IMR-90 (cell line): ENCODE data around the gene IGFBP7. TPM values are rescaled to one million over a fixed set of nuclear protein-coding genes. Genes with fewer than 3 reads are reported as not detected.
A peak's percentile ranks its signal among the peaks of the same experiment; 100 is the strongest.

Experiments
- ATAC-seq: fragments of 200-7000 bp; cut with Tn5 transposase; 2 replicates; pipeline ENCODE4 v1.9.1; 2020; ENCODE audit warnings: low read depth, mild to moderate bottlenecking, moderate library complexity
- BruUV-seq: library from RNA; stranded (reverse); fragments of 400-500 nt; replicated peaks from 2 replicates; lab custom pipeline; 2021; lab: Mats Ljungman, UMichigan
- CTCF ChIA-PET: fragments of 300-600 bp; formaldehyde crosslinking; extraction: SDS; loops from one replicate; lab custom pipeline; 2021; ENCODE audit warnings: antibody characterized with exemption; lab: Yijun Ruan, JAX
- POLR2A ChIA-PET: fragments of 300-600 bp; sonication (Branson Sonifier 250); formaldehyde crosslinking; loops from one replicate; lab custom pipeline; 2022; ENCODE audit warnings: antibody characterized with exemption; ENCODE audit not compliant: unreplicated experiment; lab: Charles Lee
- DNase-seq: peaks from one replicate; pipeline ENCODE4 v3.0.0; 2013
- H2AFZ ChIP-seq: replicated peaks from 2 replicates; pipeline ENCODE3; 2013; ENCODE audit warnings: low read length, mild to moderate bottlenecking; ENCODE audit not compliant: poor library complexity
- H2AK5ac ChIP-seq: 2 replicates; pipeline ENCODE4 v1.6.1; 2013; ENCODE audit warnings: low read depth, low read length, inconsistent platforms
- H2AK9ac ChIP-seq: replicated peaks from 2 replicates; pipeline ENCODE3; 2013; ENCODE audit warnings: mild to moderate bottlenecking, low read depth, low read length, moderate library complexity; ENCODE audit not compliant: poor library complexity
- H2BK120ac ChIP-seq: 2 replicates; pipeline ENCODE4 v1.6.1; 2013; ENCODE audit warnings: low read depth, low read length, inconsistent platforms
- H2BK15ac ChIP-seq: 3 replicates; pipeline ENCODE4 v1.6.1; 2013; ENCODE audit warnings: low read depth, low read length, inconsistent platforms
- H2BK20ac ChIP-seq: 2 replicates; pipeline ENCODE4 v1.6.1; 2013; ENCODE audit warnings: low read depth, mild to moderate bottlenecking, inconsistent platforms, low read length, moderate library complexity
- H2BK5ac ChIP-seq: 2 replicates; pipeline ENCODE4 v1.6.1; 2013; ENCODE audit warnings: mild to moderate bottlenecking, low read depth, low read length, inconsistent platforms; ENCODE audit not compliant: poor library complexity, severe bottlenecking
- H3K14ac ChIP-seq: replicated peaks from 2 replicates; pipeline ENCODE4 v1.6.1; 2013; ENCODE audit warnings: low read depth, low read length, inconsistent platforms
- H3K18ac ChIP-seq: 2 replicates; pipeline ENCODE4 v1.6.1; 2013; ENCODE audit warnings: low read depth, low read length, control low read depth
- H3K23ac ChIP-seq: 2 replicates; pipeline ENCODE4 v1.6.1; 2013; ENCODE audit warnings: low read depth, low read length, inconsistent platforms
- H3K27ac ChIP-seq: 2 replicates; pipeline ENCODE4 v1.5.1; 2013; ENCODE audit warnings: mild to moderate bottlenecking, control low read depth, low read length; ENCODE audit not compliant: insufficient read depth
- H3K27me3 ChIP-seq: 2 replicates; pipeline ENCODE4 v1.6.1; 2013; ENCODE audit warnings: low read length; ENCODE audit not compliant: control insufficient read depth, insufficient read depth
- H3K36me3 ChIP-seq: 2 replicates; pipeline ENCODE4 v1.6.1; 2013; ENCODE audit warnings: low read length, mixed read lengths; ENCODE audit not compliant: control insufficient read depth, insufficient read depth
- H3K4ac ChIP-seq: 2 replicates; pipeline ENCODE4 v1.6.1; 2013; ENCODE audit warnings: low read depth, low read length, inconsistent platforms
- H3K4me1 ChIP-seq: 2 replicates; pipeline ENCODE4 v1.6.1; 2013; ENCODE audit warnings: low read length, mixed read lengths; ENCODE audit not compliant: control insufficient read depth, insufficient read depth
- H3K4me2 ChIP-seq: 2 replicates; pipeline ENCODE4 v1.6.1; 2013; ENCODE audit warnings: low read depth, mild to moderate bottlenecking, control low read depth, low read length, moderate library complexity
- H3K4me3 ChIP-seq: 2 replicates; pipeline ENCODE4 v1.5.1; 2013; ENCODE audit warnings: low read depth, mild to moderate bottlenecking, control low read depth, low read length, moderate library complexity; ENCODE audit not compliant: insufficient read depth
- H3K56ac ChIP-seq: 2 replicates; pipeline ENCODE4 v1.6.1; 2013; ENCODE audit warnings: low read length, inconsistent platforms; ENCODE audit not compliant: insufficient read depth; ENCODE audit errors: extremely low read depth
- H3K79me1 ChIP-seq, 2 experiments: 2 replicates each; pipeline ENCODE4 v1.6.1; 2013; ENCODE audit warnings: low read length in 2 of 2, inconsistent platforms in 1 of 2, low read depth in 1 of 2
- H3K9ac ChIP-seq: 2 replicates; pipeline ENCODE4 v1.6.1; 2013; ENCODE audit warnings: low read depth, low read length, control low read depth
- H3K9me1 ChIP-seq: 2 replicates; pipeline ENCODE4 v1.6.1; 2013; ENCODE audit warnings: low read length, inconsistent platforms; ENCODE audit not compliant: insufficient read depth
- H3K9me3 ChIP-seq: 2 replicates; pipeline ENCODE4 v1.6.1; 2013; ENCODE audit warnings: low read length; ENCODE audit not compliant: control insufficient read depth, insufficient read depth
- H4K20me1 ChIP-seq: 2 replicates; pipeline ENCODE4 v1.6.1; 2013; ENCODE audit warnings: low read length, inconsistent platforms; ENCODE audit not compliant: insufficient read depth
- H4K5ac ChIP-seq: 2 replicates; pipeline ENCODE4 v1.6.1; 2013; ENCODE audit warnings: mild to moderate bottlenecking, low read depth, low read length, control low read depth
- H4K8ac ChIP-seq, 2 experiments: 2 replicates each; pipeline ENCODE4 v1.6.1; 2013; ENCODE audit warnings: low read depth in 2 of 2, low read length in 2 of 2, control low read depth in 1 of 2, inconsistent platforms in 1 of 2
- H4K91ac ChIP-seq: 2 replicates; pipeline ENCODE4 v1.6.1; 2013; ENCODE audit warnings: low read depth, low read length, inconsistent platforms; ENCODE audit not compliant: insufficient read depth
- ELK1 ChIP-seq: fragments of 150-350 bp; IDR thresholded peaks from 2 replicates; pipeline ENCODE4 v1.6.1; 2016; ENCODE audit warnings: low read depth, mild to moderate bottlenecking, low read length, moderate library complexity, borderline replicate concordance
- FOS ChIP-seq: fragments of 150-350 bp; IDR thresholded peaks from 2 replicates; pipeline ENCODE4 v1.6.1; 2016; ENCODE audit warnings: low read depth, low read length
- MAFK ChIP-seq: IDR thresholded peaks from 2 replicates; pipeline ENCODE4 v1.6.1; 2012; ENCODE audit warnings: low read depth, low read length, improper control_type of control experiment
- USF2 ChIP-seq: fragments of 150-350 bp; IDR thresholded peaks from 2 replicates; pipeline ENCODE4 v1.6.1; 2017; ENCODE audit warnings: mild to moderate bottlenecking, antibody characterized with exemption, low read length, low read depth
- WGBS, 2 experiments: methylation state at CpG; one replicate each; pipeline versions ENCODE4 v1.1.5 to v1.1.7; 2013; ENCODE audit warnings: missing lambda C conversion rate in 2 of 2; ENCODE audit not compliant: insufficient read length in 1 of 2; ENCODE audit errors: extremely low coverage in 2 of 2; 5-methylcytosine and 5-hydroxymethylcytosine counted together
- dilution Hi-C: fragments of 300-500 bp; cut with HindIII; formaldehyde crosslinking; loops from one replicate; pipeline ENCODE4 v1.14.3; 2018; ENCODE audit warnings: low sequenced_read_pairs; ENCODE audit not compliant: unreplicated experiment
- in situ Hi-C: fragments of 300-500 bp; cut with MboI; formaldehyde crosslinking; loops from 3 replicates; pipeline ENCODE4 v1.14.3; 2019; ENCODE audit warnings: low sequenced_read_pairs, inconsistent platforms, mixed read lengths
- intact Hi-C: fragments of 100-400 bp; cut with micrococcal nuclease; formaldehyde crosslinking; loops from 2 replicates; pipeline ENCODE4 v1.10.0; 2022
- polyA plus RNA-seq, 3 experiments: library from polyadenylated mRNA; depleted of rRNA; stranded (reverse); fragments of >200 nt; gene quantifications; 2 replicates each; pipeline ENCODE4 v1.2.3, GENCODE V29; 2012; ENCODE audit warnings: low replicate concordance in 1 of 3
- total RNA-seq: library from RNA; depleted of rRNA; stranded (reverse); fragments of >200 nt; gene quantifications from 2 replicates; pipeline ENCODE4 v1.2.3, GENCODE V29; 2012

Gene IGFBP7
- total and polyA plus RNA-seq, 2 of the 4 experiments (the other 2 are of a cell fraction): 33.2 to 267 TPM

- no peak overlapping the region for H3K4me3 ChIP-seq
- H3K18ac ChIP-seq: no peak overlapping the region
- H3K23ac ChIP-seq: peak overlapping the region; percentile 10; the same call in 1 of the 2 replicates
- peak overlapping the region; percentile 45; the same call in 1 of the 2 replicates for H3K4ac ChIP-seq
- H2AK5ac ChIP-seq: peak overlapping the region; percentile 81
- DNase-seq (peak; percentile 80), ATAC-seq (peak; percentile 64)
- 0 out of 4 replicates have a peak overlapping the region, but pooled peaks of 1 of the 2 experiments have one; percentile 25 for H4K8ac ChIP-seq
- POLR2A ChIA-PET: no interaction called here
- 0 out of 2 replicates have a peak overlapping the region, but pooled peaks have one; percentile 52 for H2BK120ac ChIP-seq
- H3K9me3 ChIP-seq: no peaks in the 10 kb centered on the region
- H3K4me1 ChIP-seq: peaks cover 18% of the 10 kb centered on the region
- H2BK5ac ChIP-seq: peak overlapping the region; percentile 15
- no peak overlapping the region for H3K9ac ChIP-seq
- no peak overlapping the region for H3K27ac ChIP-seq
- in situ Hi-C loops: no loop called here
- H3K79me1 ChIP-seq: peaks cover 23 to 90% of the 10 kb centered on the region in 2 experiments
- no peak overlapping the region for H2AFZ ChIP-seq
- H3K9me1 ChIP-seq: peaks cover 29% of the 10 kb centered on the region
- CTCF ChIA-PET: interaction anchor here (1.4 kb wide), 1 partner anchor 11 kb away, joined by 3 read pairs; no protein-coding TSS in a partner anchor
- dilution Hi-C loops: no loop called here
- H3K4me2 ChIP-seq: no peak overlapping the region
- H2AK9ac ChIP-seq: no peak overlapping the region
- intact Hi-C loops: no loop called here
- no peak overlapping the region for H4K5ac ChIP-seq
- H3K14ac ChIP-seq: peak overlapping the region; percentile 52
- H2BK15ac ChIP-seq: no peak overlapping the region
- H4K91ac ChIP-seq: 0 out of 2 replicates have a peak overlapping the region, but pooled peaks have one; percentile 53
- no peaks in the 10 kb centered on the region for H3K27me3 ChIP-seq
- H3K56ac ChIP-seq: no peak overlapping the region
- TF ChIP-seq ELK1: no peak
- TF ChIP-seq USF2: 0 out of 2 replicates have a peak, but pooled peaks have one; percentile 32
- TF ChIP-seq MAFK: 0 out of 2 replicates have a peak, but pooled peaks have one; percentile 2
- peak; percentile 55 for TF ChIP-seq FOS
- H4K20me1 ChIP-seq: no peaks in the 10 kb centered on the region
- BruUV-seq: no TSS peak
- no CpG with 5 or more reads among the region's 5 CpGs for WGBS, 2 experiments
- H3K36me3 ChIP-seq: peaks cover 4% of the 10 kb centered on the region; the same call in 1 of the 2 replicates
- H2BK20ac ChIP-seq: peak overlapping the region; percentile 78
Observed at GRCh38 chr4:57053508-57053907, 56.7 kb downstream of the IGFBP7 start.
